ENCODE measurements around the gene ACSL4.

ACSL4 gene

GRCh38 chrX:109614951-109615350 lies 118.1 kb downstream of the ACSL4 start:
- DNase-seq (ENCODE audit: low read depth) = no peak
- no peak for TF ChIP-seq CTCF (IDR thresholded peaks at IDR 0.05; ENCODE audit: control insufficient read depth, extremely low read depth, insufficient read depth)
- H3K4me3 ChIP-seq (ENCODE audit: low read depth, low read length) = no peak overlapping the region

- DNase-seq (ENCODE audit: low read depth) = no peak
- no peak for TF ChIP-seq CTCF (IDR thresholded peaks at IDR 0.05; ENCODE audit: control insufficient read depth, extremely low read depth, insufficient read depth)
- no peak overlapping the region for H3K4me3 ChIP-seq (ENCODE audit: low read depth, low read length)
These were observed 131.6 kb downstream of the ACSL4 start for GRCh38 chrX:109601486-109601885.

DNA sequence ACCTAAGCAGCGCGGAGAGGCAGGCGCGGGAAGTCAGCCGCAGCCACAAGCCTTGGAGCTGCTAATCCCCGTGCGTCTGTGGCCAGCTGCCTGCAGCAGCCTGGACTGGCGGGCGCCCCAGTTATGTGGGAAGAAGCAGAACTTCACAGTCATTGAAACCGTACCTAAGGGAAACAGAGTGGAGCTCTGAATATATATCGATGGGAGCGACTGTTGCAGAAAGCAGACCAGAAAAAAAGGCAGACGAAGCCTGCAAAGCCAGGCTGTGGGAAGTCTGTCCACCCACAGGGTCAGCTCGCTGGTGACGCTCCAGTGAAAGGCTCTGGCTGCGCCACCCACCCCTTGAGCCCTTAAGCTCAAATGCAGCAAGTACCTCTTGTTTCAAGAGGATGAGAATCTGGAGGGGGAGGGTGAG lies 132.8 kb downstream of the ACSL4 start:
- DNase-seq (ENCODE audit: low read depth) = no peak
- no peak for TF ChIP-seq CTCF (IDR thresholded peaks at IDR 0.05; ENCODE audit: control insufficient read depth, extremely low read depth, insufficient read depth)
- H3K4me3 ChIP-seq (ENCODE audit: low read depth, low read length) = no peak overlapping the region

- DNase-seq (ENCODE audit: low read depth) = peak; percentile 1
- TF ChIP-seq CTCF (IDR thresholded peaks at IDR 0.05; ENCODE audit: control insufficient read depth, extremely low read depth, insufficient read depth) = no peak
- H3K4me3 ChIP-seq (ENCODE audit: low read depth, low read length) = no peak overlapping the region
These were observed 137.0 kb downstream of the ACSL4 start for GRCh38 chrX:109596015-109596414.

Measured in LNCaP clone FGC (cell line).